Neural progenitor cell (in vitro differentiated cells): ENCODE results near the gene RNF151. TPM values are rescaled to one million over a fixed set of nuclear protein-coding genes. Genes with fewer than 3 reads are reported as not detected.

Experiments
- DNase-seq: peaks from one replicate; pipeline ENCODE4 v3.0.0-alpha.2; 2016; ENCODE audit warnings: low spot score
- H2AFZ ChIP-seq: fragments of 200-600 bp; sonication (generic); replicated peaks from 2 replicates; pipeline ENCODE4 v1.6.1; 2016; ENCODE audit warnings: antibody characterized with exemption
- H3F3A ChIP-seq: fragments of 200-600 bp; sonication (generic); 2 replicates; pipeline ENCODE4 v1.6.1; 2016; ENCODE audit warnings: antibody characterized with exemption, low read depth
- H3K27ac ChIP-seq: fragments of 200-600 bp; sonication (generic); 2 replicates; pipeline ENCODE4 v1.5.1; 2016; ENCODE audit warnings: mild to moderate bottlenecking
- H3K27me3 ChIP-seq: fragments of 200-600 bp; sonication (generic); 2 replicates; pipeline ENCODE4 v1.6.1; 2016; ENCODE audit warnings: mild to moderate bottlenecking, moderate library complexity
- H3K36me3 ChIP-seq: fragments of 200-600 bp; sonication (generic); 2 replicates; pipeline ENCODE4 v1.5.1; 2016
- H3K4me1 ChIP-seq: fragments of 200-600 bp; sonication (generic); 2 replicates; pipeline ENCODE4 v1.6.1; 2016; ENCODE audit warnings: mixed run types
- H3K4me2 ChIP-seq: fragments of 200-600 bp; sonication (generic); 2 replicates; pipeline ENCODE4 v1.6.1; 2016
- H3K4me3 ChIP-seq: fragments of 200-600 bp; sonication (generic); 2 replicates; pipeline ENCODE4 v1.5.1; 2016
- H3K79me2 ChIP-seq: fragments of 200-600 bp; sonication (generic); 2 replicates; pipeline ENCODE4 v1.6.1; 2016; ENCODE audit warnings: low read depth
- H3K9ac ChIP-seq: fragments of 200-600 bp; sonication (generic); 2 replicates; pipeline ENCODE4 v1.6.1; 2016
- H3K9me3 ChIP-seq: fragments of 200-600 bp; sonication (generic); 2 replicates; pipeline ENCODE4 v1.5.1; 2016; ENCODE audit warnings: low read depth
- H4K20me1 ChIP-seq: fragments of 200-600 bp; sonication (generic); 2 replicates; pipeline ENCODE4 v1.6.1; 2016; ENCODE audit warnings: low read depth
- H3K27ac Mint-ChIP-seq: 3 replicates; pipeline ENCODE4 v1.8.0; 2021; ENCODE audit warnings: mixed read lengths
- H3K27me3 Mint-ChIP-seq: 2 replicates; pipeline ENCODE4 v1.8.0; 2022; ENCODE audit warnings: low read depth, mild to moderate bottlenecking, inconsistent platforms, moderate library complexity, mixed read lengths; ENCODE audit not compliant: insufficient read depth
- H3K36me3 Mint-ChIP-seq: 3 replicates; pipeline ENCODE4 v1.8.0; 2021; ENCODE audit warnings: mixed read lengths
- H3K4me1 Mint-ChIP-seq: 3 replicates; pipeline ENCODE4 v1.8.0; 2021; ENCODE audit warnings: mixed read lengths
- H3K4me3 Mint-ChIP-seq: 3 replicates; pipeline ENCODE4 v1.8.0; 2021; ENCODE audit warnings: mild to moderate bottlenecking, moderate library complexity, mixed read lengths
- H3K9me3 Mint-ChIP-seq: 3 replicates; pipeline ENCODE4 v1.8.0; 2020; ENCODE audit warnings: mixed read lengths
- EZH2 ChIP-seq: fragments of 200-600 bp; sonication (generic); IDR thresholded peaks from 2 replicates; pipeline ENCODE4 v1.6.1; 2017; ENCODE audit warnings: antibody characterized with exemption, mild to moderate bottlenecking, moderate library complexity
- EZH2phosphoT487 ChIP-seq: fragments of 200-600 bp; sonication (generic); IDR thresholded peaks from 2 replicates; pipeline ENCODE4 v1.6.1; 2017; ENCODE audit warnings: antibody characterized with exemption
- total RNA-seq: library from RNA; depleted of rRNA; stranded (reverse); fragments of >200 nt; gene quantifications from 2 replicates; pipeline ENCODE4 v1.2.3, GENCODE V29; 2015; ENCODE audit warnings: low replicate concordance
- TF ChIP-seq, protein P1 (sequence below): fragments of 200-600 bp; sonication (generic); IDR thresholded peaks from 2 replicates; pipeline ENCODE4 v1.5.1; 2017; ENCODE audit warnings: antibody characterized with exemption, mild to moderate bottlenecking

Gene RNF151, protein sequence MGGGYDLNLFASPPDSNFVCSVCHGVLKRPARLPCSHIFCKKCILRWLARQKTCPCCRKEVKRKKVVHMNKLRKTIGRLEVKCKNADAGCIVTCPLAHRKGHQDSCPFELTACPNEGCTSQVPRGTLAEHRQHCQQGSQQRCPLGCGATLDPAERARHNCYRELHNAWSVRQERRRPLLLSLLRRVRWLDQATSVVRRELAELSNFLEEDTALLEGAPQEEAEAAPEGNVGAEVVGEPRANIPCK
- total RNA-seq, result not detected in 2 replicates

DNA sequence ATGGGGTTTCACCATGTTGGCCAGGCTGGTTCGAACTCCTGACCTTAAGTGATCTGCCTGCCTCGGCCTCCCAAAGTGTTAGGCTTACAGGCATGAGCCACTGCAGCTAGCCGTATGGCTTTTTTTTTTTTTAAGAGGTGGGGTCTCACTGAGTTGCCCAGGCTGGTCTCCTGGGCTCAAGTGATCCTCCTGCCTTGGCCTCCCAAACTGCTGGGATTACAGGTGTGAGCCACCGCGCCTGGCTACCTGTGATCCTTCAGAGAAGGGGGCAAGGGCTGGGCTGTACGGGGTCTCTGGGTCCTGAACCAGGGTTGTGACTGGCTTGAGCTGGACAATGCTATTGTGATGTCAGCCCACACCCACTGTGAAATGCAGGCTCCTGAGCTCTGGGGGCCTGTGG, at the start of gene RNF151:
RNF151 (plus strand) TSS at position 397 of the 400 bp plus-strand sequence. CDS start 26 bp downstream, outside the sequence.
- no peak for DNase-seq
- Histone ChIP-seq H3K4me2 (peak within 1 kb of the TSS; percentile 90), H3K79me2 (peaks cover 44% of the 10 kb centered on the region), H3K4me3 (peak within 1 kb of the TSS; percentile 98), H3K36me3 (no peaks in the 10 kb centered on the region), H3K9me3 (no peaks in the 10 kb centered on the region), H4K20me1 (peaks cover 31% of the 10 kb centered on the region), H3K27ac (no peak within 1 kb of the TSS), H3F3A (peaks cover 33% of the 10 kb centered on the region), H2AFZ (no peak within 1 kb of the TSS), H3K4me1 (peaks cover 17% of the 10 kb centered on the region), H3K27me3 (no peaks in the 10 kb centered on the region), H3K9ac (peak within 1 kb of the TSS; percentile 98)
- no peaks in the 10 kb centered on the region for H3K9me3 Mint-ChIP-seq
- H3K27ac Mint-ChIP-seq, result no peak within 1 kb of the TSS
- H3K27me3 Mint-ChIP-seq, result peaks cover 2% of the 10 kb centered on the region
- H3K4me3 Mint-ChIP-seq, result peak within 1 kb of the TSS; percentile 95
- no peak for TF ChIP-seq EZH2phosphoT487
- TF ChIP-seq, protein P1, sequence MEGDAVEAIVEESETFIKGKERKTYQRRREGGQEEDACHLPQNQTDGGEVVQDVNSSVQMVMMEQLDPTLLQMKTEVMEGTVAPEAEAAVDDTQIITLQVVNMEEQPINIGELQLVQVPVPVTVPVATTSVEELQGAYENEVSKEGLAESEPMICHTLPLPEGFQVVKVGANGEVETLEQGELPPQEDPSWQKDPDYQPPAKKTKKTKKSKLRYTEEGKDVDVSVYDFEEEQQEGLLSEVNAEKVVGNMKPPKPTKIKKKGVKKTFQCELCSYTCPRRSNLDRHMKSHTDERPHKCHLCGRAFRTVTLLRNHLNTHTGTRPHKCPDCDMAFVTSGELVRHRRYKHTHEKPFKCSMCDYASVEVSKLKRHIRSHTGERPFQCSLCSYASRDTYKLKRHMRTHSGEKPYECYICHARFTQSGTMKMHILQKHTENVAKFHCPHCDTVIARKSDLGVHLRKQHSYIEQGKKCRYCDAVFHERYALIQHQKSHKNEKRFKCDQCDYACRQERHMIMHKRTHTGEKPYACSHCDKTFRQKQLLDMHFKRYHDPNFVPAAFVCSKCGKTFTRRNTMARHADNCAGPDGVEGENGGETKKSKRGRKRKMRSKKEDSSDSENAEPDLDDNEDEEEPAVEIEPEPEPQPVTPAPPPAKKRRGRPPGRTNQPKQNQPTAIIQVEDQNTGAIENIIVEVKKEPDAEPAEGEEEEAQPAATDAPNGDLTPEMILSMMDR, result no peak
- no peak for TF ChIP-seq EZH2
- peaks cover 25% of the 10 kb centered on the region for H3K4me1 Mint-ChIP-seq
- peaks cover 12% of the 10 kb centered on the region for H3K36me3 Mint-ChIP-seq

DNA sequence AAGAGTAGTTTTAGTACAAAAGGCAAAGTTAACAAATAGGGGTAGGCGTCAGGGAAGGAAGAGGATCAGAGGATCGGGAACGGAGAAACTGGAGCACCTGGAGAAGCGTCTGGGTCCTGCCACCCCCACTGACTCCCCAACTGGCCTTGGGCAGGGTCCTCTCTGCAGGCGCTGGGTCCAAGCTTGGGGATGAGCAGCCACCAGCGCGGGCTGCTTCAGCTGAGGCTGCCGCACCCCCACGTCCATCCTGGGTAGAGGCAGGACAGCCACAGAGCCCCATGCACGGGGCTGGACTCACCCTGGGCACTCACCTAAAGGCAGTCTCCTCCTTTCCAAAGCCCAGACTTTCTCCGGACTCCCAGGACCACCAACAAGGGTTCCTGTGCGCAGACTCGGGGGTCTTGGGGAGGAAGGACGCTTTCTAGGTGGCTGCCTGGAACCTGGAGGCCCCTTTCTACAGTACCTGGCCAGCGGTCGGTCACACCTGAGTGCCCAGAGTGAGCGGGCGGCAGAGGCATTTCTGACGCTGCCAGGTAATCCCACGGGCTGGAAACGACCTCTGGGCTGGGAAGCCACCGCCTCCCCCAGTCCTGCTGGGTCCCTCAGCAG, 49.5 kb upstream of the RNF151 start:
- no peak overlapping the region for H2AFZ ChIP-seq
- H3K4me2 ChIP-seq, result peak overlapping the region; percentile 69
- H3K27me3 ChIP-seq, result peaks cover 67% of the 10 kb centered on the region
- Mint-ChIP-seq H3K9me3 (no peaks in the 10 kb centered on the region), H3K27me3 (peaks cover 53% of the 10 kb centered on the region), H3K36me3 (no peaks in the 10 kb centered on the region), H3K4me1 (peaks cover 20% of the 10 kb centered on the region), H3K27ac (no peak overlapping the region), H3K4me3 (peak overlapping the region; percentile 55)
- TF ChIP-seq EZH2phosphoT487 (no peak), EZH2 (no peak)
- TF ChIP-seq, protein P1, result no peak
- peaks cover 25% of the 10 kb centered on the region for H4K20me1 ChIP-seq
- H3K9ac ChIP-seq, result no peak overlapping the region
- no peaks in the 10 kb centered on the region for H3K9me3 ChIP-seq
- H3F3A ChIP-seq, result peaks cover 31% of the 10 kb centered on the region
- H3K36me3 ChIP-seq, result no peaks in the 10 kb centered on the region
- no peak overlapping the region for H3K27ac ChIP-seq
- H3K79me2 ChIP-seq, result no peaks in the 10 kb centered on the region
- H3K4me1 ChIP-seq, result peaks cover 49% of the 10 kb centered on the region
- DNase-seq, result peak; percentile 30
- peak overlapping the region; percentile 40 for H3K4me3 ChIP-seq

DNA sequence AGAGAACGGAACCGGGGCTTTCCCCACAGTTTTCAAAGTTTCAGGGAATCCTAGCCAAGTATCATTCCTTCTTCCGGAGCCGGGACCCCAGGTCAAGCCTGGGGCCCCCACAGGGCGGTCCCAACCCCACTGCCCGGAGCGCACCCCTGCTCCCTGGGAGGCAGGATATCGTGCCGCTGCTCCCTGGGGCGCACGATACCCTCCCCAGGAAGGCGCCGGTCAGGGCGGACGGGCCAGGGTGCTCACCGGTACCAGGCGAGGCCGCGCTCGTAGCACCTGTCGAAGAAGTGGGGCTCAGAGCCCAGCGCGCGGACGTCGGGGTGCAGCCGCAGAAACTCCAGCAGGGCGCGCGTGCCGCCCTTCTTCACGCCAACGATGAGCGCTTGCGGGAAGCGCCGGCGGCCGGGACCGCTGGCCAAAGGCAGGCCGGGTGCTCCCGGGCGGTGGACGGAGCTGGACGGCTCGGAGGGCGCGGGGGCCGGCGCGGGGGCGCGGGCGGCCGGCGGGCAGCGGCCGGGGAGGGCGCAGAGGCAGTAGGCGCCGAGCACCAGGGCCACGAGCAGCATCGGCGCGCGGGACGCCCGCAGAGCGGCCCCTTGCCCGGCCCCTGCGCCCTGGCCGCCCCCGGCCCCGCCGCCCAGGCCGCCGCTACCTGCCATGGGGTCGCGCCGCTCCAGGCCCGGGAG, 48.8 kb upstream of the RNF151 start:
- Histone ChIP-seq H3K36me3 (no peaks in the 10 kb centered on the region), H3K9ac (no peak overlapping the region), H3K4me1 (peaks cover 49% of the 10 kb centered on the region), H3F3A (peaks cover 31% of the 10 kb centered on the region), H3K9me3 (no peaks in the 10 kb centered on the region), H3K27ac (no peak overlapping the region), H2AFZ (no peak overlapping the region), H3K79me2 (no peaks in the 10 kb centered on the region), H4K20me1 (peaks cover 25% of the 10 kb centered on the region), H3K27me3 (peaks cover 74% of the 10 kb centered on the region), H3K4me2 (peak overlapping the region; percentile 83), H3K4me3 (peak overlapping the region; percentile 45)
- peaks cover 55% of the 10 kb centered on the region for H3K27me3 Mint-ChIP-seq
- H3K4me3 Mint-ChIP-seq, result peak overlapping the region; percentile 27
- peaks cover 20% of the 10 kb centered on the region for H3K4me1 Mint-ChIP-seq
- H3K36me3 Mint-ChIP-seq, result no peaks in the 10 kb centered on the region
- TF ChIP-seq, protein P1, result no peak
- peak; percentile 93 for TF ChIP-seq EZH2
- TF ChIP-seq EZH2phosphoT487, result peak; percentile 86
- peak; percentile 65 for DNase-seq
- no peaks in the 10 kb centered on the region for H3K9me3 Mint-ChIP-seq
- H3K27ac Mint-ChIP-seq, result no peak overlapping the region
